HUES6 (cell line): ENCODE measurements around the gene CYP4Z1.
A peak's percentile ranks its signal among the peaks of the same experiment; 100 is the strongest.
"Not testable (repeated sequence)": the region's sequence is repeated elsewhere in the genome, so short reads cannot be mapped to it uniquely, and the experiment has no call there.

ENCODE experiments used
- H3K27ac ChIP-seq: 2 replicates; pipeline ENCODE4 v1.7.0; 2013; ENCODE audit warnings: low read depth, mild to moderate bottlenecking, low read length, inconsistent platforms
- H3K27me3 ChIP-seq: 2 replicates; pipeline ENCODE4 v1.6.1; 2013; ENCODE audit warnings: low read length; ENCODE audit not compliant: control insufficient read depth, insufficient read depth
- H3K36me3 ChIP-seq: 2 replicates; pipeline ENCODE4 v1.6.1; 2013; ENCODE audit warnings: low read length; ENCODE audit not compliant: control insufficient read depth, insufficient read depth
- H3K4me1 ChIP-seq: 2 replicates; pipeline ENCODE4 v1.6.1; 2013; ENCODE audit warnings: low read length; ENCODE audit not compliant: control insufficient read depth, insufficient read depth
- H3K4me3 ChIP-seq: 2 replicates; pipeline ENCODE4 v1.5.1; 2013; ENCODE audit warnings: low read depth, low read length
- H3K9ac ChIP-seq: one replicate; pipeline ENCODE4 v1.6.1; 2013; ENCODE audit warnings: mild to moderate bottlenecking, low read length
- H3K9me3 ChIP-seq: 2 replicates; pipeline ENCODE4 v1.6.1; 2013; ENCODE audit warnings: low read depth, low read length; ENCODE audit not compliant: control insufficient read depth, insufficient read depth

CYP4Z1 gene, protein sequence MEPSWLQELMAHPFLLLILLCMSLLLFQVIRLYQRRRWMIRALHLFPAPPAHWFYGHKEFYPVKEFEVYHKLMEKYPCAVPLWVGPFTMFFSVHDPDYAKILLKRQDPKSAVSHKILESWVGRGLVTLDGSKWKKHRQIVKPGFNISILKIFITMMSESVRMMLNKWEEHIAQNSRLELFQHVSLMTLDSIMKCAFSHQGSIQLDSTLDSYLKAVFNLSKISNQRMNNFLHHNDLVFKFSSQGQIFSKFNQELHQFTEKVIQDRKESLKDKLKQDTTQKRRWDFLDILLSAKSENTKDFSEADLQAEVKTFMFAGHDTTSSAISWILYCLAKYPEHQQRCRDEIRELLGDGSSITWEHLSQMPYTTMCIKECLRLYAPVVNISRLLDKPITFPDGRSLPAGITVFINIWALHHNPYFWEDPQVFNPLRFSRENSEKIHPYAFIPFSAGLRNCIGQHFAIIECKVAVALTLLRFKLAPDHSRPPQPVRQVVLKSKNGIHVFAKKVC

DNA sequence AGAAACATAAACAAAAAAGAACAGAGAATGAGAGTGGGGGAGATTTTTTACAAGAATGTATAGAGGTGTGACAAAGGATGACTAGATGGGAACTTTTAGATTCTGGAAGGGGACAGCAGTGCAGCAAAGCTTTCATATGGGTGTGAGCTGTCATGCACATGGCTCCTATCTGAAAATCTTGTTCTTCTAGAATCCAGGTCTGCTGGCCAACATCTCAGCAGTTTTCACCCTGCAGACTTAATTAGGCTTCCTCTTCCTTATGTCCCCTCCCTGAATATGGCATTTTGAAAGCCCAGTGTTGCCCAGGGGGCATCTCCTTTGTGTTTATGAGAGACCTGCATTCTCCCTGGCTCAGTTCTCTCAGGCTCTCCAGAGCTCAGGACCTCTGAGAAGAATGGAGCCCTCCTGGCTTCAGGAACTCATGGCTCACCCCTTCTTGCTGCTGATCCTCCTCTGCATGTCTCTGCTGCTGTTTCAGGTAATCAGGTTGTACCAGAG is at the start of gene CYP4Z1:
Gene CYP4Z1, plus strand, starts transcription at position 135 of the 498 bp plus-strand sequence. Its CDS starts 260 bp downstream, at position 395.
- Histone ChIP-seq H3K4me1 (no peaks in the 10 kb centered on the region), H3K4me3 (no peak within 1 kb of the TSS), H3K9ac (no peak within 1 kb of the TSS), H3K27me3 (peaks cover 20% of the 10 kb centered on the region), H3K9me3 (no peaks in the 10 kb centered on the region), H3K36me3 (no peaks in the 10 kb centered on the region), H3K27ac (no peak within 1 kb of the TSS)

DNA sequence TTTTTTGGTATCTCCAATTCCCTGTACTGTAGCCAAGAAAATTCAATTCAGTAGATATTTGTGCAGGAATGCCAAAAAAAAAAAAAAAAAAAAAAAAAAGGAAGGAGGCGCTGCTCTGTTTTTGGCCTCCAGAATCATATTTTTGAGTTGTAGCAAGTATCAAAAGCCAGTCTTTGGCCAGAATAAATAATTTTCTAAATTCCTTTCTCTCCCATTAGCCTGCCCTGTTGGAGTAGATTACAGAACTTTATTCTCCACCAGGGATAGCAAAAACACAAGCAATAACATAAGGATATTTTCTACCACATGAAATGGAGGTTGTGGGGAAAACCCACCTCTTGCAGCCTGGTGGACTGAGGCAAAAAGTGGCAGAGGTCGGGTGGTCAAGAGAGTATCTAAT is 46.0 kb upstream of the CYP4Z1 start:
- no peak overlapping the region for H3K9ac ChIP-seq
- peaks cover 39% of the 10 kb centered on the region for H3K27me3 ChIP-seq
- H3K36me3 ChIP-seq: no peaks in the 10 kb centered on the region
- no peak overlapping the region for H3K27ac ChIP-seq
- no peak overlapping the region for H3K4me3 ChIP-seq
- peaks cover 15% of the 10 kb centered on the region; the same call in 1 of the 2 replicates for H3K4me1 ChIP-seq
- H3K9me3 ChIP-seq: no peaks in the 10 kb centered on the region

DNA sequence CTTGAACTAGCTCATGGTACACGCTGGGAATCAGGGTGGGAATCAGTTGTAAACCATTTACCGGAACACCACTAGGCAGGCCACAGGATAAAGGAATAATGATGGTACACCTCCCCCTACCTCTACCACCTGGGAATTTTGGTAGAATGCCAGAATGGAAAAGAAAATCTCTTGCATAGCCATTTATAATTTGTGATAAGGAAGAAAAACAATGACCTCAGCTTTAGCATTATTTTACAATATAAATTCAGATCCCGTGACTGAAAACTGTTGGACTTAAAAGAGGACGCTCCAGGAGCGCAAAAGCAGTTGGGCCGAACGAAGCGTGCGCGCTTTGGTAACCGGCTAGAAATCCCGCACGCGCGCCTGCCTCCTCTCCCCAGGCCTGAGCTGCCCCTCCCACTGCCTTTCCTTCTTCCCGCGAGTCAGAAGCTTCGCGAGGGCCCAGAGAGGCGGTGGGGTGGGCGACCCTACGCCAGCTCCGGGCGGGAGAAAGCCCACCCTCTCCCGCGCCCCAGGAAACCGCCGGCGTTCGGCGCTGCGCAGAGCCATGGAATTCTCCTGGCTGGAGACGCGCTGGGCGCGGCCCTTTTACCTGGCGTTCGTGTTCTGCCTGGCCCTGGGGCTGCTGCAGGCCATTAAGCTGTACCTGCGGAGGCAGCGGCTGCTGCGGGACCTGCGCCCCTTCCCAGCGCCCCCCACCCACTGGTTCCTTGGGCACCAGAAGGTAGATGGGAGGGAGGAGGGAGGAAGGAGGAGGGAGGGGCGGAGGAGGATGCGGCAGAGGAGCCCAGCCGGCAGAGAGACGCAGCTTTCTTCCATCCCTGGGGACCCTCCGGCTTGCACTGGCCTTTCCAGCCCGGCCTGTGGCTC is 43.5 kb upstream of the CYP4Z1 start, which contains the start of gene CYP4X1:
Gene CYP4X1, plus strand, starts transcription at position 402 of the 873 bp plus-strand sequence. Its CDS starts 149 bp downstream, at position 551.
- peaks cover 13% of the 10 kb centered on the region; the same call in 1 of the 2 replicates for H3K4me1 ChIP-seq
- peaks cover 39% of the 10 kb centered on the region for H3K27me3 ChIP-seq
- no peaks in the 10 kb centered on the region for H3K36me3 ChIP-seq
- H3K9me3 ChIP-seq: no peaks in the 10 kb centered on the region
- peak within 1 kb of the TSS; percentile 62 for H3K4me3 ChIP-seq
- no peak within 1 kb of the TSS for H3K27ac ChIP-seq
- H3K9ac ChIP-seq: peak within 1 kb of the TSS; percentile 53

DNA sequence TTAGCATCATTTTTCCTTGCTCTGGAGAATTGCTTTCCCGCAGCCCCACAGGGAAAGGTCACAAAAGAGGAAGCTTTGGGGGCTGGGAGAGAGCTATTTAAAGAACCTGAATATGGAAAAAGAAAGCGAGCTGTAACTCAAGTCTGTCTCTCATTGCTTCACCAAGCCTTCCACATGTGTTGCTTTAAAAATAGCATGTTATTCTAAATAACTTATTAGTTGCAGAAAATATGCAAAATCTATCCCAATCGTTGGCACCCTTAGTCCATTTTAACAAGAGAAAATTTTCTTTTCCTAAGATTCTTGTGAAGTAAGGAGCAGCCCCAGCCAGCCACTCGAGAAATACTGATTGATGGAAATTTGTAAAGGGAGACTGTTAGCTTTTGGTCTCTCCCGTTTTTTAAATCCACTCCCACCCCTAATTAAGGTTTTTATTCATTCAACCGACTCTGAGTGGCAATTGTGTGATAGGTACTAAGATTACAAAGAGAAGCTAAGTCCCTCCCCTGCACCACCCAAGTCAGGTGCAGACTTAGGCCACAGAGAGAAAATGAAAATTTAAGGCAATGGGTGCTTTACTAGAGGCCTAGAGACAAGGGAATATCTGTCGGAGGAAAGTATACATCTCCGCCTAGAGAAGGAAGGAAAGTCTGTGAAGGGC is 42.8 kb upstream of the CYP4Z1 start:
- H3K9ac ChIP-seq: no peak overlapping the region
- no peaks in the 10 kb centered on the region for H3K9me3 ChIP-seq
- H3K4me1 ChIP-seq: peaks cover 13% of the 10 kb centered on the region; the same call in 1 of the 2 replicates
- H3K27me3 ChIP-seq: peaks cover 39% of the 10 kb centered on the region
- no peak overlapping the region for H3K27ac ChIP-seq
- H3K36me3 ChIP-seq: no peaks in the 10 kb centered on the region
- H3K4me3 ChIP-seq: peak overlapping the region; percentile 62

DNA sequence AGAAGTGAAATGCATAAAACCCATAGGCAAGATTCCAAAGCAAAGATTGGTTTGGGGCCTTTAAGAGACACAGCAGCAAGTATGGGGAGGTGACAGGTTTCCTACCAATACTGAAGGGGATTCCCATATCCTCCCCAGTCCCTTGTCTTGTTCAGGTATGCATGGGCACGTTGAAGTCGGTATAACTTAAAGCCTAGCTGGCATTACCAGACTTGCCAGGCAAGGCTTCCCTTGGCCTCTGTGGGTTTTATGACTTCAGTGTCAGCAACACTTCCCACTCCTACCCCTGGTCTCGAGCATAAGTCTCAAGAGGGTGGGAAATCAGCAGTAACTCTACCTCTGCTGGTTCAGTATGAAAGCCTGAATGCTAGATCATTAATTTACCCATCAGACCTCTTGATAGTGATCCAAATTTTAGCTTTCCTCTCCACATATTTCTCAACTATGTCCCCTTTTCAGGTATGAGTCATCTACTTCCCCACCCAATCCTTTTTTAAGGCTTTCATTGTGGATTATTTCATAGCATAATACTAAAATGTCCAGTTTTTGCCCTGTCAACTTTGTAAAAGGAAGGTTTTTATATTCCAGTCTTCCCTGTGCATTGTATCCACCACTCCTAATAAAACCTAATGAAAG is 36.7 kb upstream of the CYP4Z1 start:
- Histone ChIP-seq H3K9me3 (no peaks in the 10 kb centered on the region), H3K4me3 (no peak overlapping the region), H3K36me3 (no peaks in the 10 kb centered on the region), H3K4me1 (peaks cover under 1% of the 10 kb centered on the region), H3K27me3 (peaks cover 4% of the 10 kb centered on the region), H3K9ac (no peak overlapping the region), H3K27ac (no peak overlapping the region)

DNA sequence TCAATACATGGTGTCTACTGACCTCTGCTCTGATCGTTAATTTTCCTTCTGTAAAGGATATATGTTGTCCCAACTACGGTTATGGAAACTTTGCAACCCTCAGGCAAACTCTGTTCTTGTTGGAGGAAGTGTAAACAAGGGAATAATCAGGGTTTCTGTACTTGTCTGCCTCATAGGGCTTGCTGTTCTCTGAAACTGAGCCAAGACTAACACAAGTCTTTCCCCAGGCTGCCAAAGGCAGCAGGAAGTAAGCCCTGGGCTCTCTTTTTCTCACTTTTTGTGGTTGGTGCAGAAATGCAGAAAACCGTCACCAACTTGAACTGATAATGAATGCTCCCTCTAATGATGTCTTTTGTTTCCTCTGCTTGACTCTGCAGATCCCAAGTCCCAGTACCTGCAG is 36.0 kb upstream of the CYP4Z1 start:
- no peaks in the 10 kb centered on the region for H3K36me3 ChIP-seq
- no peaks in the 10 kb centered on the region for H3K27me3 ChIP-seq
- no peaks in the 10 kb centered on the region for H3K9me3 ChIP-seq
- H3K4me3 ChIP-seq: no peak overlapping the region
- no peak overlapping the region for H3K27ac ChIP-seq
- no peak overlapping the region for H3K9ac ChIP-seq
- H3K4me1 ChIP-seq: no peaks in the 10 kb centered on the region; the same call in 1 of the 2 replicates

DNA sequence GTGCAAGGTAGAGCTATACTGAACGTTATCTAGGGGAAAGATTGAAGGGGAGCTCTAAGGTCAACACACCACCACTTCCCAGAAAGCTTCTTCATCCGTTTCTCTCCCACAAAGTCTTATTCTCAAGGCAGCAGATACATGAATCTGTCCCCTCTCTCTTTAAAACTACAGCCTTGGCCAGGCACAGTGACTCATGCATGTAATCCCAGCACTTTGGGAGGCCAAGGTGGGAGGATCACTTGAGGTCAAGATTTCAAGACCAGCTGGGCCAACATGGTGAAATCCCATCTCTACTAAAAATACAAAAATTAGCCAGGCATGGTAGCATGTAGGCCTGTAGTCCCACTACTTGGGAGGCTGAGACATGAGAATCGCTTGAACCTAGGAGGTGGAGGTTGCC is 35.4 kb upstream of the CYP4Z1 start:
- Histone ChIP-seq H3K36me3 (no peaks in the 10 kb centered on the region), H3K4me1 (no peaks in the 10 kb centered on the region; the same call in 1 of the 2 replicates), H3K27me3 (no peaks in the 10 kb centered on the region), H3K4me3 (no peak overlapping the region), H3K27ac (no peak overlapping the region), H3K9me3 (no peaks in the 10 kb centered on the region), H3K9ac (no peak overlapping the region)

DNA sequence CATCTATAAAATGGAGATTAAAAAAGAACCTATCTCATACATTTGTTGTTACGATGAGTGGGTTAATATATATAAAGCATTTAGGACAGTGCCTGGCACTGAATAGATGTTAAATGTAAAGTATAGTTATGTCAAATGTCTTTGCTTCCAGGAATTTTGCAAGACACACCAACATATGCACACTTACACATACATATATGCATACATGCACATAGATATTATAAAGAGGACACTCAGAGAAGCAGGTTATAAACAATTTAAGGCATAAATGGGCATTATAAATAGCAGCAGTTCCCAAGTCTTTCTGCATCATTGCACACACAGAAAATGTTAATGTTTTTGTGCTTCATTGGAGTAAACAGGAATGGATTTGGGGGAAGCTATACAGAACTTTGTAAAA is 30.3 kb upstream of the CYP4Z1 start:
- H3K9me3 ChIP-seq: no peaks in the 10 kb centered on the region
- H3K27ac ChIP-seq: no peak overlapping the region
- H3K4me1 ChIP-seq: no peaks in the 10 kb centered on the region
- H3K27me3 ChIP-seq: peaks cover 4% of the 10 kb centered on the region
- H3K9ac ChIP-seq: no peak overlapping the region
- no peaks in the 10 kb centered on the region for H3K36me3 ChIP-seq
- H3K4me3 ChIP-seq: no peak overlapping the region

DNA sequence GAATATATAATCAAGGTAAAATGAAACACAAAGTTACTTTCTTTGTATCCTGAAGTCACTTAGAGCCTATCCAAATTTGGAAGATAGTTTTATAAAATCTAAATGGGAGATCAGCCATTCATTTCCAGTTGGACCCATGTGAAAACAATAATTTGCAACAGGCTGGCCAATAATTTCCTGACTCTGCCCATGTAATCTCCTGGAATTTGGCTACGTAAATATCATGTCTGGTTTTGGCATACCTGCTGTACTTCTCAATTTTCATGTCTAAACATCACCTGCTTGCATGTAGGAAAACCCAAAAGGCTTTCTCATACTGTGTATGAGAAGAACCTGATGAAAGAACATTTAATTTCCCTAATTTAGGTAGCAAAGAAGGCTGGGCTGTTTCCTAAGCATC is 7.7 kb upstream of the CYP4Z1 start:
- no peak overlapping the region for H3K9ac ChIP-seq
- H3K27me3 ChIP-seq: no peaks in the 10 kb centered on the region; the same call in 1 of the 2 replicates
- 0 out of 2 replicates have a peak, but pooled peaks cover 3% of the 10 kb centered on the region for H3K9me3 ChIP-seq
- H3K4me3 ChIP-seq: no peak overlapping the region
- H3K27ac ChIP-seq: no peak overlapping the region
- no peaks in the 10 kb centered on the region for H3K36me3 ChIP-seq
- H3K4me1 ChIP-seq: no peaks in the 10 kb centered on the region

DNA sequence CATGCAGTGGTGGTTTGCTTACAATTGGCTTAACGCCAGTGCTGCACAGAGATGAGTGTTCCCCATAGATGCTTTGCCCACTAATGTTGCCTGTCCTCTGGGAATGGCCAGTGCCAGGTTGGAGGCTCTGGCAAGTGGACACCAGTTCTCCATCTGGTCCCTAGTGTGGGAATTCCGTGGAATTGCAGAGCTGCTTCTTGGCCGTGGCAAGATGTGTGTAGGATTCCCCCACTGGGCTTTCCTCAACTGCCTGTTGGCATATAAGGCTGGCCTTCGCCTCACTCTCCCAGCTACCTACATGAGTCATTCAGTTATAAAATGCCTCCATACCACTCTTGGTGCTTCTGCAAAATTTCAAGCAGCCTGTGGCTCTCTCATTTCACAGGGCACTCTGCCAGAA is 2.0 kb downstream of the CYP4Z1 start:
- peaks cover 20% of the 10 kb centered on the region for H3K27me3 ChIP-seq
- not testable (repeated sequence) for H3K4me3 ChIP-seq, H3K4me1 ChIP-seq, H3K36me3 ChIP-seq, H3K27ac ChIP-seq, H3K9ac ChIP-seq, H3K9me3 ChIP-seq
